ENCODE measurements around the gene TMA7B.

- no peak for TF ChIP-seq POLR2A (IDR thresholded peaks at IDR 0.05; ENCODE audit: low read depth, low read length)
- TF ChIP-seq TAF1 (IDR thresholded peaks at IDR 0.05; ENCODE audit: borderline replicate concordance, low read depth, low read length), result no peak
Observed at GRCh38 chr22:39972641-39973040, 12.4 kb downstream of the TMA7B start.

Measured in GM12892 (cell line).